GM19240 (cell line): ENCODE results near the gene RBCK1.
"Not testable (repeated sequence)": the region's sequence is repeated elsewhere in the genome, so short reads cannot be mapped to it uniquely, and the experiment has no call there.

Experiments
- DNase-seq: peaks from one replicate; pipeline ENCODE4 v3.0.0; 2011; ENCODE audit warnings: low spot score; ENCODE audit not compliant: insufficient read length

Gene RBCK1

DNA sequence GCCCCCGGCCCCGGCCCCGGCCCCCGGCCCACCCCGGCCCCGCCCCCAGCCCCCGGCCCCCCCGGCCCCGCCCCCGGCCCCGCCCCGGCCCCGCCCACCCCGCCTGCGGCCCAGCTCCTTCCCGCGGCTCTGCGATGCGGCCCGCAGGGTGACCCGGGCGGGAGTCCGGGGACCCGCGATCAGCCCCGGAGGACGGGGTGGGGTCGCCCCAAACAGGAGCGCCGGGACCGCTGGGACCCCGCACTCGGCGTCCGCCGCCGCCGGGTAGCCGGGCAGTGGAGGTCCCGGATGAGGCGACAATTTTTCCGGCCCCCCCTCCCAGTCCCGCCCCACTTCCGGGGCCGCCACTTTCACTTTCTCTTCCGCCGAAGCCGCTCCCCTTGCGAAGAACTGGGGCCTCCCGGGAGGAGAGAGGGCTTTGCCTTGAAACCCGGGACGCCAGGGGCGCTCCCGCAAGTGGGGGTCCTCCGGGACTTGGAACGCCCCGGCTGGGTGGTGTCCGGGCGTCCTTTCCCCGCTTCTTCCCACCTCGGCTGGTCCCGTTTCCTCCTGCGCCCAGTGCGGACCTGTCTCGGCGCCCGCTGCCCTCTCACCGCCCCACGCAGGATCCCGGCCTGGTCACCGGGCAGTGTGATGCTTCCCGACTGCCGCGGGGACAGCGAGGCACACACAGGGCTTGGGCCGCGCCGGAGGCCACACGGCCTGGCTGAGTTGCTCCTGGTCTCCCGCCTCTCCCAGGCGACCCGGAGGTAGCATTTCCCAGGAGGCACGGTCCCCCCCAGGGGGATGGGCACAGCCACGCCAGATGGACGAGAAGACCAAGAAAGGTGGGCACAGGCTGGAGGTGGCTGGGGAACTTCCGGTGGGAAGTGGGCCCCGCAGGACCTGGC, at the start of gene RBCK1:
Gene RBCK1 (plus strand): TSS at position 347 of the 890 bp plus-strand sequence. CDS start 459 bp downstream, at position 806.
- DNase-seq: peak; percentile 99

DNA sequence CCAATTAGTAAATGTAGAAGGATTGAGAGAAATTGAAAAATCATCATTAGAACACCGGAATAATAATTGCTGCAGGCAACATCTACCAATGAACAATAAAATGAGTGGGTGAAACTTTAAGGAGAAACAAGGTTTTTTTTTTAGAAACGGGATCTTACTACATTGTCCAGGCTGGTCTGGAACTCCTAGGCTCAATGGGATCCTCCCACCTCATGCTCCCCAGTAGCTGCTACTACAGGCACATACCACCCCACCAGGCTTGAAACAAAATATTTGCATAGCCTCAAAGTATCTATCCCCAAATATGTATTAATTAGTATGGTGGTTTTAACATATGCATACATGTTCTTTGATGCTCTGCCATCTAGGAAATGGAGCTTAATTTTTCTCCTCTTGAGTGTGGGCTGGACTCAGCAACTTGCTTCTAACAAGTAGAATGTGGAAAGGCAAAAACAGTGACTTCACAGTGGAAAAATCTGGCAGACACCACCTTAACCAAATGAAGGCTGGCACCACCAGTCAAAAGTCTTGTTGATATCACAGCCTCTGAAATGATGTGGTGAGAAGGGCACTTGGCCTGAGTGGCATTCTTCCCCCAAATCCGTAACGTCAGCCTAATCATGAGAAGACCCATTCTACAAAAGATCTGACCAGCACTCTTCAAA, 49.1 kb upstream of the RBCK1 start:
- no peak for DNase-seq

DNA sequence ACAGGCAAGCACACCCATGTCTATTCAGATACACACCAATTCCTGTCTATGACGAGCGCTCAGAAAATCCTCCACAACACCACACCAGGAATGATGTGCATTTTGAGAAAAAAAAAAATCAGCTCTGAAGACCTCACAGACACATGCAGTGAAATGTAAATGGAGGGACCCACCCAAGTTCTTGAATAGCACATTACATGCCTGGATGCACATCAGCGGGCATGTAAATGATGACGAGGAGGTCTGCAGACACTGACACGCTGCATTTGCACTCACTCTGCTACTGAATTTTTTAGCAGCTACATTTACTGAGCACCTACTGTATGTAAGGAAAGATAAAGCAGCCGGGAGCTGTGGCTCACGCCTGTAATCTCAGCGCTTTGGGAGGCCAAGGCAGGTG, 46.5 kb upstream of the RBCK1 start:
- no peak for DNase-seq

DNA sequence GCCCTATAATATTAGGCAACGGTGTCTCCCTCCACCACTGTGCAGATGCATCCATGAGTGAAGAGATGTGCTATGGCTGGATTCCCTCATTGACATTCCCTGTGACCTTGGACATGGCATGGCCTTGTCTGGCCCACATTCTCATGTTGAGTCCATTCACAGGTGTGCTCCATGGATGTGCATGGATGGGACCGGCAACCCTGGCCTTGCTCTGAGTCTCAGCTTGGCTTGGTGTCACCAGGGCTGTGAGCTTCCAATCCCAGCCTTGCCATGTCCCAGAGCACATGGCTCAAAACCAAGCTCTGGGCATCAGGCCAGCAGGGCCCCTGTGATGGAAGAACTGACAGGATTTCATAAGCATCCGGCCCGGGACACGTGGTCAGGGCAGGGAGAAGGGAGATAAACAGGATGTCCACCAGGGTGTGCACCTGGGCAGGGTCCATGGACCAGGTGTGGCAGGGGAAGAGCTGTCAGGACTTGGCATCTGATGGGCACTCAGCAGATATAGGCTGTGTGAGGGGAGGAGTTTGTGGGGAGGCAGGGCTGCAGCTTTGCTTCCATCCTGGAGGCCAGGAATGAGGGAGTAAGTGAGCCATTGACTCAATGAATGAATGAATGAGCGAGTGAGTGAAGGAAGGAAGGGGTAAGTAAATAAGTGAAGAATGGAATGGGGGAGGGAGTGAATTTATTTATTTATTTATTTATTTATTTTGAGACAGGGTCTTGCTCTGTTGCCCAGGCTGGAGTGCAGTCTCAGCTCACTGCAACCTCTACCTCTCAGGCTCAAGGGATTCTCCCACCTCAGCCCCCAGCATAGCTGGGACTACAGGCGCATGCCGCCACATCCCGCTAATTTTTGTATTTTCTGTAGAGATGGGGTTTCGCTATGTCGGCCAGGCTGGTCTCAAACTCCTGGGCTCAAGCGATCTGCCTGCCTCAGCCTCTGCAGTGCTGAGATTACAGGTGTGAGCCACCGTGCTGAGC, 45.5 kb upstream of the RBCK1 start:
- DNase-seq: no peak

DNA sequence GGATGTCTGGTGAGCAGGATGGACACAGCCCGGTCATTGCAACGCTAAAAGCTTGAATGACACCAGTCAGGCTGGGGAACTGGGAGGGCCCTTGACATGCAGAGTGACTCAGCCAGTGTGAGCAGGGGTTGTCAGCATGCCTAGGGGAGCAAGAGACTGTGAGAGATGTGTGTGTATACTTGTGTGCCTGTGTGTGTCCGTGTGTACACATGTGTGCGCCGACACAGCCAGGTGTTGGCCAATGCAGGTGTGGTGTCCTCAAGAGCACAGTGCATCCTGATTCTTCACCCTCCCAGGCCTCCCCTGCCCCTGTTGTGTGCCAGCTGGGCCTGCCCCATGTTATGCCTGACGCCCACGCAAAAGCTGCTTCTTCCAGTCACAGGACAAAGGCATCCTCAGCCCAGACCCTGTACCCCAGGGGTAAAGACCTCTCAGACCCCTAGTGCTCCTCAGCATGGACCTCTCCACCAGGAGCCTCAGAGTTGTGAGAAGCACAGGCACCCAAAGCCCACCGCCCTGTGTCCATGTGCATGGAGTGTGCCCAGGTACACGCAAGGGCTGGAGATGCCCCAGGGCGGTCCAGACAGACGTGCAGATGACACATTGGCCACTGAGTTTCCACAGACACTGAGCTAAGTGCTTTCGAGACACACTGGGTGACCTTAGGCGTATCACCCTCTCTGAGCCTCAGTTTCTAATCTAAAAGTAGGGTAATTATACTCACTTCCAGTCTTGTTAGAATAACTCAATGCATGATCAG, 44.6 kb upstream of the RBCK1 start:
- no peak for DNase-seq

DNA sequence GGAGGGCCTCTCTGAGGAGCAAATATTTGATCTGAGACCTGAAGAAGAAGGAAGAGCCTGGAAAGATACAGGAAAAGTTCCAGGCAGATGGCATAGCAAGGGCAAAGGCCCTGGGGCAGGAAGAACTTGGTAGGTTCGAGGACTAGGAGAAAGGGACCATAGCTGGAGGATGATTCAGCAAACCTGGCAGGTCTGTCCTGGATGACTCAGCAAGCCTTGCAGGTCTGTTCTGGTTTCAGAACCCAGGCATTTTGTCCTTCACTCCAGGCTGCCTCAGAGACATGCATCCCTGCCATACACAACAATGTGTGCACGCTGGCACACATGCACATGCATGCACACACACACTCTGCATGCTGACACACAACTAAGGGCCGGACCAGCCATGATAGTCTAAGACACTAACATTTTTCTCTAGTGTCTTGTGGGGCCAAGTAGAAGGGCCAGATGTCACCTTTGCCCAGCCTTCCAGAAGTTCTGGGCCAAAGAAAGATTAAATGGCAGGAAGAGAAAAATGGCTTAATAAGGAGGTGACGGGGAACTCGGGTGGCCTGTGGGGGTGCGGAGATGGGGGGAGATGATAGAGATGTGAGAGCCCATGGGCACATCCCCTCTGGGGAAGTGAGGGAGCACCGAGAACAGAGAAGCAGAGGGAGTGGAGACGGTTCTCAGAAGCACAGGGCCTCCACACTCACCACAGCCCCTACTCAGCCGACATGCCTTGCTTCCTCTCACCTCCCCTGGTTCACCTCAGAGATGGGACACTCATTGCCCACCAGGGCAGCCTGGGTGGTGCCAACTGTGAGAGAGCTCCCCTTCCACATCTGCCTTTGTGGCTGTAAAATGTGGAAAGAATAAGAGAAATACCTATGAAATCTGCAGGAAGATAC, 42.9 kb upstream of the RBCK1 start:
- no peak for DNase-seq

DNA sequence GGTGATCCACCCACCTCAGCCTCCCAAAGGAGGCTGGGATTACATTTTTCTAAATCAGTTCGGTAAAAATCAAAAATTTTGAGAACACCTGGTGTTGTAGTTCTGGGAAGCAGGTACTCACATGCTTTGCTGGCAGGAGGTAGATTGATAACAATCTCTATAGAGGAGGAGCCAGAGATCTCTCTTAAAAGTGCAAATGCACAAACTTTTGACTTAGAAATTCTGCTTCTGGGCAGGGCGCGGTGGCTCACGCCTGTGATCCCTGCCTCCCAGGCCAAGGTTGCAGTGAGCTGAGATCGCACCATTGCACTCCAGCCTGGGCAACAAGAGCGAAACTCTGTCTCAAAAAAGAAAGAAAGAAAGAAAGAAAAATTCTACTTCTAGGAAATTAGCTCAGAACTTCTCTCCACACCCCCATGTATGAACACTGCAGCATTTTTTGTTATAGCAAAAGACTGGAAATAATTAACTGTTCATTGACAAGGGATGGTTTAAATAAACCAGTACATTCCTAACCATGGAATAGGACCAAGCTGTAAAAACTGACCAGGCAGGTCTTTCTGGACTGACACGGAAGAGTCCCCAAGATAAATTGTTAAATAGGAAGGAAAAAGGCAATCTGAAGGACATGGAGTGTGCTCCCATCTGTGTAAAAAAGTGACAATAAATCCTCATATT, 41.9 kb upstream of the RBCK1 start:
- DNase-seq: no peak

DNA sequence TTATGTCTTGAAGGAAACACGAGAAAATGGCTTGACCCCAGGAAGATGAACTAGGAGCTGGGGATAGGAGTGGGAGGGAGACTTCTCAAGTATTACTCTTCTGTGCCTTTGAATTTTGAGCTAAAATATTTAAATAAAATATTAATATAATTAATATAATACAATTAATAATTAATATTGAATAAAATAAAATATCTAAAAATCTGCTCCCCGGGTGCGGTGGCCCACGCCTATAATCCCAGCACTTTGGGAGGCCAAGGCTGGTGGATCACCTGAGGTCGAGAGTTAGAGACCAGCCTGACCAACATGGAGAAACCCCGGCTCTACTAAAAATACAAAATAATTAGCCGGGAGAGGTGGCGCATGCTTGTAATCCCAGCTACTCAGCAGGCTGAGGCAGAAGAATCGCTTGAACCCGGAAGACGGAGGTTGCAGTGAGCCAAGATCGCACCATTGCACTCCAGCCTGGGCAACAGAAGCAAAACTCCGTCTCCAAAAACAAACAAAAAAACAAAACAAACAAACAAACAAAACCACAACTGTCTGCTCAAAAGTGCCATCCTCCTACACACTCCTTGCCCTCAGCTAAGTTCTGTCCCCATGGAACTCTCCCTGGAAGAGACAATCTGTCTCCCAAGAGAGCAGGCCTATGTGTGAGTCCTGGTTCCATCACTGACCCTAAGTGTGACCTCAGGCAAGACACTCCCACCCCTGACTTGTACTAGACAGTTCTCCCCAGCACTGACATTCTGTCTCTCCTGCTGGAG, 41.2 kb upstream of the RBCK1 start:
- DNase-seq: no peak

DNA sequence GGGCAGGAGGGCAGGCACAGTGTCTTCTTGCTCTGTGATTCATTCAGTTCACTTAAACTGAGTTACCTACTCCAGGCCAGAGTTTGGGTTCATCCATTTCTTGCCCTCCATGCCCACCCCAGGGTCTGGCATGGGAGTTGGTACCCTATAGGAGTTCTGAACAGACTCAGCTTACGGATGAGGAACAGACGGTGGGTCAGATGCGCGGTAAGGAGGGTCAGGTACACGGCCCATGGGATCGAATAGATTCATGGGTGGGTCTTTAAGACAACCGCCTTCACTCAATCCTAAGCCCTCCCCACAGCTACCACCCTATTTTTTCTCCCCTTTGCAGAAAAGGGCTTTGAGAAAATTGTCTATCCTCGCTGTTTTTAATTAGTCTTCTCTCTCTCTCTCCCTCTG, 40.6 kb upstream of the RBCK1 start:
- DNase-seq: no peak

DNA sequence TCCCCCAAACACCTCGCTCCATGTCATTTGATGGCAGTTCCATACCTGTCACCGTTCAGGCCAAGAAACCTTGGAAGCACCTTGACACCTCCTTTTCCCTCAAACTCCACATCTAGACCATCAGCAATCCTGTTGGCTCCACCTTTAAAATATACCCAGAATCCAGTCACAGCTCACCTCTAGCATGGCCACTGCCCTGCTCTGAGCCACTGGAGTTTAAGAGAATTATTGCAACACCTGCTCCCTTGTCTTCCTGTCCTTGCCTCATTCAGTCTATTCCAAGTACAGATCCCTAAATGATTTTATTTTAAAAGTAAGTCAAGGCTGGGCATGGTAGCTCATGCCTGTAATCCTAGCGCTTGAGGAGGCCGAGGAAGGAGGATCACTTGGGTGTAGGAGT, 39.2 kb upstream of the RBCK1 start:
- no peak for DNase-seq

DNA sequence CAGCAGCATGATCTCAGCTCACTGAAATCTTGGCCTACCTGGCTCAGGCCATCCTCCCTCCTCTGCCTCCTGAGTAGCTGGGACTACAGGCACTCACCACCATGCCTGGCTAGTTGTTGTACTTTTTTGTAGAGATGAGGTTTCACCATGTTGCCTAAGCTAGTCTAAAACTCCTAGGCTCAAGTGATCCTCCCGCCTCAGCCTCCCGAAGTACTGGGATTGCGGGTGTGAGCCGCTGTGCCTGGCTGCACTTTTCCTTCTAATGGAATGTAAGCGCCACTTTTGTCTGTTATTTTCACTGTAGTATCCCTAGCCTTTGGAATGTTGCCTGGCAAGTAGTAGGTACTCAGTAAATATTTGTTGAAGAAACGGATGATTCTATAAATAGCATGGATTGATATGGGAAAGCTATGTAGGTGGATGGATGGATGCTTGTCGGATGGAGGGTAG, 37.9 kb upstream of the RBCK1 start:
- DNase-seq: no peak

DNA sequence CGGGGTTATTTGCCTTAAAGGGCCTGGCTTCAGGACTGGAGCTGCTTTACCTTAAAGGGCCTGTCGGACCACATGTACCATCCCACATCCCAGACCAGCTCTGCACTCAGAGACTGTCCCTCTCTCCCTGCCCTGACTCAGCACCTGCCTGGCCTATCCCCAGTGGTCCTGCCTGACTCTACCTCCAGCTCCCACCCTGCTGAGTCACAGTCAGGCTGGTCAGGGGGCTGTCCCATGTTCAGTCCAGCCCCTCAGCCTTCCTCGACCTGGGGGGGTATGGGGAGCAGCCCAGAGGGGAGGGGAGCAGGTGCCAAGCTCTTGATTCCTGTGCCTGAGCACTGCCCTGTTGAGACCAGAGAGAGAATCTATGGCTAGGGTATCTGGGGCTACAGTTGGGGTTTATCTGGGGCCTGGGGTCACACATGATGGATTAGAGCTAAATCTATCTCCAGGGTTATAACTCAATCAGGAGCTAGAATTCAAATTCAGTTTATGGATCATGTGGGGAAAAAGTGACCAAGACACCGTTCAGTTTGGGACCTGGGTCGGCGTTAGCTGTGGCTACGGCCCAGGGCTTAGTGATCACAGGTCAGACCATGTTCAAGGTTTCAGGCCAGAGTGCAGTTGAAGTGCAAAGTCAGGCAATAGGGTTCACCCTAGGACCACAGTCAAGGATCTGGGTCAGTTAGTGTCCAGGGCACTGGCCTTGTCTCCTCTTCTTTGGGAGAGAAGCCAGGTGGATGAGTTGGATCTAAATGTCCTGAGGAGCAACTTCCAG, 36.9 kb upstream of the RBCK1 start:
- DNase-seq: no peak

DNA sequence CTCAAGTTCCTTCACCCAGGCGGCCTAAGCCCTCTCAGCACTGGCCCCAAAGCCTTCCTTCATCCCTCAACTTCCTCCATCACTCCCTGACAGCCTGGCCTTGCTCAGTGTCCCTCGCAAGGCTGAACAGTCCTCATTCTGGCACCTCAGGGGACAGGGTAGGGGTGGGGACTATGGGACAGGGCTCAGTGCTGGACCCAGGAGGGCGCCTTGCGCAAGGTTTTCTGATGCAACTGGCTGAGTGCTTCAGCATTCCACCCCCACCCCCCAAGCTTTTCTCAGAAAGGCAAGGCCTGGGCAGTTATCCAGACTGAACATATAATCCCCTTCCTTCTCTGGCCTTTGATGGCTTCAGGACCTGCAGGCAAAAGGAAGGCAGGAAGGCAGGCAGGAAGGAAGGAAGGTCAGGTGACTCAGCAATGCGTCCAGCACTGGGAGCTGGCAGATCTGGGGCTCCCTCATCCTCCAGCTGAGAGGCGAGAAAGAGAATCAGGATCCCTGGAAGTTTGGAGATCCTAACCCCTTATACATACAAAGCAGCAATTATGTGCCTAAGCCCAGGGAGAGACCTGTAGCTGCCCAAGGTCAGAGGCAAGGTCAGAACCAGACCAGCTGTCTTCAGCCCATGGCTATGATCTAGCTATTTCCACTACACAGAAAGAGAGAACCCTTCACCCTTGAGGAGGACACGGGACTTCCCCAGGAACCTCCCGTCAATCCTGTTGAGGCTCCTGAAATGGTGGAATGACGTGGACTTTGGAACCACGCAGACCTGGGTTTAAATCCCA, 36.1 kb upstream of the RBCK1 start:
- no peak for DNase-seq

DNA sequence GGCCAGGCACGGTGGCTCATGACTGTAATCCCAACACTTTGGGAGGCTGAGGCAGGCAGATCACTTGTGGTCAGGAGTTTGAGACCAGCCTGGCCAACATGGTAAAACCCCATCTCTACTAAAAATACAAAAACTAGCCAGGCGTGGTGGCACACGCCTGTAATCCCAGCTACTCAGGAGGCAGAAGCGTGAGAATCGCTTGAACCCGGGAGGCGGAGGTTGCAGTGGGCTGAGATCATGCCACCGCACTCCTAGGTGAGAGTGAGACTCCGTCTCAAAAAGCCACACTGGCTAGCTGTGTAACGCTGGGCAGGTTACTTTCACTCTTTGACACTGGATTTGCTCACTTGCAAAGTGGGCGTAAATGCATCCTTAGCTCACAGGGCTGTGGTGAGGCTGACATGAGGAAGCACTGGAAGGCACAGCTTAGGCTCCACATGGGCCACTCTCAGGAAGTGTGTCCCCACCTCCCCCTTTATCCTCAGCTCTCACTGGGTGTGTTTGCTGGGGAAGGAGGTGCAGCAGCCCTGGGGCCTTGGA, 35.5 kb upstream of the RBCK1 start:
- not testable (repeated sequence) for DNase-seq

DNA sequence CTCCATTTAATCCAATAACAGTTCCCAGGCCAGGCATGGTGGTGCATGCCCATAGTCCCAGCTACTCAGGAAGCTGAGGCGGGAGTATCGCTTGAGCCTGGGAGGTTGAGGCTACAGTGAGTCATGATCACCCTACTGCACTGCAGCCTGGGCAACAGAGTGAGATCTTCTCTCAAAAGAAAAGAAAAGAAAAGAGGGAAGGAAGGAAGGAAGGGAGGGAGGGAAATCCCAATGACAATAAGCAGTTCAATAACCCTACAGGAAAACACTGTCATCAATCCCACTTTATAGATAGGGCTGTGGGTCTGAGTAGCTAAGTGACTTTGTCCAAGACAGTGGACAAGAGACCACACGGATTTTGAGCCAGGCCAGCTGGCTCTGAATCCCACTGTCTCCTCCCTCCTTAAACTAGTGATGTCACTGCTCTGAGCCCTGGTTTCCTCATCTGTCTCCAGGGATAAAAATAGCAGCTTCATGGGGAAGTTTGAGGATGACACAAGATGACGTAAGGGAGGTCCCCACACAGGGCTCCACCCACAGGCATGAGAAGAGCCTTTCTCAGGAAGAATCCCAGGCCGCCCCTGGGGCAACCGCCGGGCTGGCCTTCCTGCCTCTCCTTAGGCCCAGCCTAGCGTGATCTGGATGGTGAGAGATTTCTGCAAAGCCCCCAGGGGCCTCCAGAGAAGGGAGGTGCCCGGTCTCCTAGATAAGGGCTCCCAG, 34.8 kb upstream of the RBCK1 start:
- DNase-seq: no peak
